Stomach (tissue), 9 donors: ENCODE results near the gene SPATA6. TPM values are rescaled to one million over a fixed set of nuclear protein-coding genes. Genes with fewer than 3 reads are reported as not detected.
"Not testable (repeated sequence)": the region's sequence is repeated elsewhere in the genome, so short reads cannot be mapped to it uniquely, and the experiment has no call there.

Experiments used
- DNase-seq, 2 donors: peaks; one replicate each; pipeline versions ENCODE4 v3.0.0 to v3.0.0-alpha.2; 2013 to 2019
- H3K27ac ChIP-seq, 5 donors: fragments of 200-600 bp in 4 of 5; sonication (generic) in 4 of 5; one replicate each; pipeline ENCODE4 v1.5.1; 2013 to 2019; ENCODE audit warnings: mild to moderate bottlenecking in 1 of 5, moderate library complexity in 1 of 5
- H3K27me3 ChIP-seq, 3 donors: fragments of 200-600 bp; sonication (generic); one replicate each; pipeline ENCODE4 v1.5.1; 2017 to 2019; ENCODE audit warnings: mixed run types in 1 of 3
- H3K36me3 ChIP-seq, 4 donors: fragments of 200-600 bp; sonication (generic); 1 replicate in 3 of 4; 2 replicates in 1 of 4; pipeline ENCODE4 v1.5.1; 2016 to 2019
- H3K4me1 ChIP-seq, 4 donors: fragments of 200-600 bp; sonication (generic); one replicate each; pipeline ENCODE4 v1.5.1; 2016 to 2019
- H3K4me3 ChIP-seq, 4 donors: fragments of 200-600 bp; sonication (generic) in 3 of 4; one replicate each; pipeline ENCODE4 v1.5.1; 2016 to 2019; ENCODE audit warnings: mild to moderate bottlenecking in 1 of 4
- H3K9me3 ChIP-seq, 4 donors: fragments of 200-600 bp; sonication (generic); one replicate each; pipeline ENCODE4 v1.5.1; 2016 to 2019
- EP300 ChIP-seq: sonication (generic); formaldehyde crosslinking; IDR thresholded peaks from one replicate; pipeline ENCODE4 v1.6.1; 2017; ENCODE audit warnings: antibody characterized with exemption
- POLR2A ChIP-seq, 4 donors: fragments of 450-650 bp; IDR thresholded peaks; one replicate each; pipeline ENCODE4 v1.6.1; 2016; ENCODE audit warnings: antibody characterized with exemption in 4 of 4, control low read depth in 2 of 4, mild to moderate bottlenecking in 1 of 4, moderate library complexity in 1 of 4
- POLR2AphosphoS5 ChIP-seq, 3 donors: sonication (generic); formaldehyde crosslinking; IDR thresholded peaks; one replicate each; pipeline ENCODE4 v1.6.1; 2016; ENCODE audit warnings: antibody characterized with exemption in 3 of 3
- WGBS, 5 donors: extraction: QIAGEN DNeasy Blood & Tissue Kit in 3 of 5; methylation state at CpG; one replicate each; pipeline versions ENCODE4 v1.1.5 to v1.1.7; 2013 to 2018; 5-methylcytosine and 5-hydroxymethylcytosine counted together
- intact Hi-C: fragments of 100-400 bp; cut with DNase I; formaldehyde crosslinking; loops from one replicate; pipeline ENCODE4 v1.15.1; 2023; ENCODE audit warnings: low total_unique reads
- polyA plus RNA-seq, 3 donors: library from polyadenylated mRNA; stranded (reverse); fragments of 200-250 nt; gene quantifications; one replicate each; pipeline ENCODE4 v1.2.3, GENCODE V29; 2013
- total RNA-seq, 5 donors: library from RNA; depleted of rRNA; stranded (reverse); fragments of >200 nt; gene quantifications; one replicate each; pipeline versions ENCODE4 v1.1.0 to v1.2.3, GENCODE V29; 2014 to 2016
- TF ChIP-seq, protein P1 (sequence below), 7 experiments: fragments of 450-650 bp in 4 of 7; fragments of 200-600 bp in 3 of 7; sonication (generic) in 3 of 7; IDR thresholded peaks; one replicate each; pipeline ENCODE4 v1.5.1; 2016 to 2019; ENCODE audit warnings: antibody characterized with exemption in 7 of 7, control low read depth in 2 of 7, mild to moderate bottlenecking in 1 of 7
- donor health status: healthy with polysubstance abuse.
- donor health status: Bipolar disorder and iron deficiency.
- donor health status: healthy.

The SPATA6 gene
- total and polyA plus RNA-seq, 8 donors: 3.1 to 59.1 (median 14.9) TPM

DNA sequence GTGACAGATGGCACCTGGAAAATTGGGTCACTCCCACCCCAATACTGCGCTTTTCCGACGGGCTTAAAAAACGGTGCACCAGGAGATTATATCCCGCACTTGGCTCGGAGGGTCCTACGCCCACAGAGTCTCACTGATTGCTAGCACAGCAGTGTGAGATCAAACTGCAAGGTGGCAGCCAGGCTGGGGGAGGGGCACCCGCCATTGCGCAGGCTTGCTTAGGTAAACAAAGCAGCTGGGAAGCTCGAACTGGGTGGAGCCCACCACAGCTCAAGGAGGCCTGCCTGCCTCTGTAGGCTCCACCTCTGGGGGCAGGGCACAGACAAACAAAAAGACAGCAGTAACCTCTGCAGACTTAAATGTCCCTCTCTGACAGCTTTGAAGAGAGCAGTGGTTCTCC is 194.6 kb downstream of the SPATA6 start:
- H3K27ac ChIP-seq, H3K9me3 ChIP-seq, H3K36me3 ChIP-seq, intact Hi-C loops, DNase-seq, H3K4me3 ChIP-seq, H3K27me3 ChIP-seq, H3K4me1 ChIP-seq: not testable (repeated sequence)
- WGBS, 5 donors: 83 to 95% (median 91%) methylated on average over 8 to 10 of the region's 10 CpGs; no CpG with 5 or more reads in 1 of the 5 donors

- TF ChIP-seq EP300: no peak
- TF ChIP-seq, protein P1, sequence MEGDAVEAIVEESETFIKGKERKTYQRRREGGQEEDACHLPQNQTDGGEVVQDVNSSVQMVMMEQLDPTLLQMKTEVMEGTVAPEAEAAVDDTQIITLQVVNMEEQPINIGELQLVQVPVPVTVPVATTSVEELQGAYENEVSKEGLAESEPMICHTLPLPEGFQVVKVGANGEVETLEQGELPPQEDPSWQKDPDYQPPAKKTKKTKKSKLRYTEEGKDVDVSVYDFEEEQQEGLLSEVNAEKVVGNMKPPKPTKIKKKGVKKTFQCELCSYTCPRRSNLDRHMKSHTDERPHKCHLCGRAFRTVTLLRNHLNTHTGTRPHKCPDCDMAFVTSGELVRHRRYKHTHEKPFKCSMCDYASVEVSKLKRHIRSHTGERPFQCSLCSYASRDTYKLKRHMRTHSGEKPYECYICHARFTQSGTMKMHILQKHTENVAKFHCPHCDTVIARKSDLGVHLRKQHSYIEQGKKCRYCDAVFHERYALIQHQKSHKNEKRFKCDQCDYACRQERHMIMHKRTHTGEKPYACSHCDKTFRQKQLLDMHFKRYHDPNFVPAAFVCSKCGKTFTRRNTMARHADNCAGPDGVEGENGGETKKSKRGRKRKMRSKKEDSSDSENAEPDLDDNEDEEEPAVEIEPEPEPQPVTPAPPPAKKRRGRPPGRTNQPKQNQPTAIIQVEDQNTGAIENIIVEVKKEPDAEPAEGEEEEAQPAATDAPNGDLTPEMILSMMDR (IDR thresholded peaks at IDR 0.05): no peak
- Histone ChIP-seq H3K4me1 (no peaks in the 10 kb centered on the region), H3K27me3 (no peaks in the 10 kb centered on the region), H3K9me3 (peaks cover 0 to 4% (median 0%) of the 10 kb centered on the region in 4 donors), H3K4me3 (no peak overlapping the region), H3K36me3 (no peaks in the 10 kb centered on the region), H3K27ac (no peak overlapping the region)
- no peak for DNase-seq
- WGBS, 5 donors: 67 to 84% (median 79%) methylated on average over 2 of the region's 2 CpGs
- intact Hi-C loops: no loop called here
These were observed 205.4 kb downstream of the SPATA6 start for GRCh38 chr1:48266576-48266975.

DNA sequence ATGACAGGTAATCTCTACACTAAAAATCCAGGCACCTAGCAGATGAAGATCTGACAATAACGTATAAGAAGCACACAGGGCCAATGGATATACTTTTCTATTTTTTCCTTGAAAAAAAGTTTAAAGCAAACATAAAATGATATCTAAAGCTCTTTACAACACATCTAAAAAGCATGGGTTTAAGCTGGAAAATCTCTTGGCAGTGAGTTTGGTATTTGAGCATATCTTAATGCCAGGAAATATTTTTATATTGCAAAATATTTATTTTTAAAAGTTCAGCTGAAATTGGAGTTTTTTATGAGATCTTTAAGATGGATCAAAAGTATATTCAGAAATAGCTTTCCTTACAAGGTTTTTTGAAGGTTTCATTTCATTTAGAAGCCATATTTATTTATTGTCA is 209.0 kb downstream of the SPATA6 start:
- Histone ChIP-seq H3K27ac (no peak overlapping the region), H3K4me1 (no peaks in the 10 kb centered on the region), H3K36me3 (no peaks in the 10 kb centered on the region), H3K27me3 (no peaks in the 10 kb centered on the region), H3K9me3 (peaks cover 0 to 4% (median 0%) of the 10 kb centered on the region in 4 donors), H3K4me3 (no peak overlapping the region)
- TF ChIP-seq EP300 (no peak), POLR2AphosphoS5 (IDR thresholded peaks at IDR 0.05) (no peak), POLR2A (IDR thresholded peaks at IDR 0.05) (no peak)
- TF ChIP-seq, protein P1 (IDR thresholded peaks at IDR 0.05): no peak
- WGBS, 5 donors: 40 to 51% (median 43%) methylated on average over 1 of the region's 1 CpG
- intact Hi-C loops: no loop called here
- DNase-seq: no peak

GRCh38 chr1:48261881-48262400 is 210.1 kb downstream of the SPATA6 start:
- DNase-seq: no peak
- TF ChIP-seq EP300 (no peak), POLR2AphosphoS5 (IDR thresholded peaks at IDR 0.05) (no peak), POLR2A (IDR thresholded peaks at IDR 0.05) (no peak)
- TF ChIP-seq, protein P1 (IDR thresholded peaks at IDR 0.05): no peak
- H3K36me3 ChIP-seq: no peaks in the 10 kb centered on the region
- no peaks in the 10 kb centered on the region for H3K4me1 ChIP-seq
- no peaks in the 10 kb centered on the region for H3K27me3 ChIP-seq
- H3K27ac ChIP-seq: no peak overlapping the region
- H3K9me3 ChIP-seq: no peaks in the 10 kb centered on the region
- intact Hi-C loops: no loop called here
- no peak overlapping the region for H3K4me3 ChIP-seq

- intact Hi-C loops: no loop called here
- H3K9me3 ChIP-seq: no peaks in the 10 kb centered on the region
- no peak overlapping the region for H3K27ac ChIP-seq
- no peaks in the 10 kb centered on the region for H3K4me1 ChIP-seq
- TF ChIP-seq, protein P1 (IDR thresholded peaks at IDR 0.05): no peak
- no peak for TF ChIP-seq POLR2AphosphoS5 (IDR thresholded peaks at IDR 0.05)
- no peak for TF ChIP-seq POLR2A (IDR thresholded peaks at IDR 0.05)
- no peak for TF ChIP-seq EP300
- 87 to 100% (median 96%) methylated on average over 1 of the region's 1 CpG for WGBS, 5 donors
- H3K4me3 ChIP-seq: no peak overlapping the region
- no peak for DNase-seq
- no peaks in the 10 kb centered on the region for H3K36me3 ChIP-seq
- H3K27me3 ChIP-seq: no peaks in the 10 kb centered on the region
These were observed 213.9 kb downstream of the SPATA6 start for GRCh38 chr1:48258106-48258505.
